Activated CD4-positive, alpha-beta T cell treated with anti-CD3 and anti-CD28 coated beads, Interleukin-2, amount 50 U/mL, for 1 hour (primary cell): ENCODE data around the gene MLLT10.

ENCODE experiments used
- DNase-seq: peaks from one replicate; pipeline ENCODE4 v3.0.0-alpha.2; 2020

MLLT10 gene

GRCh38 chr10:21517134-21518031 is 16.6 kb upstream of the MLLT10 start:
- DNase-seq, result no peak

- DNase-seq, result no peak
Observed at GRCh38 chr10:21518149-21518640, 15.8 kb upstream of the MLLT10 start.

DNA sequence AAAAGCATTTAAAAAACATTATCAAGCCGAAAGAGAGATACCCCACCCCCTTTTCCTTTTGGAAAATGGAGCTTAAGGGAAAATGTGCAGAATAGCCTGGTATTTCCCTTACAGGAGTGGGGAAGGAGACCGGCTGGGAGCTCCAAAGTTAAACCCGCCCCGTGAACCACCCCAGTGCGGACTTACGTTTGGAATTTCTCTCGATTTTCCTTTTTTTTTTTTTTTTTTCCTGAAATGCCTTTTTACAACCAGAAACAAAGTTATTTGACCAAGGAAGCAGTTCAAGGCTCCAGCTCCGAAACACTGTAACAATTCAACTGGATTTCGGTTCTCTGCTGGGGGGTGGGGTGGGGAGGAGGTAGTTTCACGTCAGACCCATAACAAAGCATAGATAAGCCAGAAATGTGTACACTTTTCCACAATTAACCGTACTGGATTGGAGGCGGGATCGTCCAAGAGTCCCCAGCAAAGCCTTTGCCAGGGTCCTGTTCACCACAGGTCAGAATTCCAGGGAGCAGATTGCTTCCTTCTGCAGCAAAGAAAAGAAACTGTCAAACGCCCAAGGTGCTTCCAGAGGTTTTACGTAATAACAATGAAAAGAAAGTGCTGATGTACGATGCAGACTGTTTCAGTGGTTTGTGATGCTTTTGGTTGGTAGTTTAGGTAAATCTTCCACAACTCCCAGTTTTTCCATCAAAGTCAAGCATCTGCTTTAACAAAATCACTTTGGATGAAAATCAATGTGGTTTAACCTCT is 15.2 kb upstream of the MLLT10 start:
- DNase-seq, result no peak

GRCh38 chr10:21519397-21519933 is 14.6 kb upstream of the MLLT10 start:
- no peak for DNase-seq

- no peak for DNase-seq
Observed at GRCh38 chr10:21519941-21520436, 14.0 kb upstream of the MLLT10 start.

DNA sequence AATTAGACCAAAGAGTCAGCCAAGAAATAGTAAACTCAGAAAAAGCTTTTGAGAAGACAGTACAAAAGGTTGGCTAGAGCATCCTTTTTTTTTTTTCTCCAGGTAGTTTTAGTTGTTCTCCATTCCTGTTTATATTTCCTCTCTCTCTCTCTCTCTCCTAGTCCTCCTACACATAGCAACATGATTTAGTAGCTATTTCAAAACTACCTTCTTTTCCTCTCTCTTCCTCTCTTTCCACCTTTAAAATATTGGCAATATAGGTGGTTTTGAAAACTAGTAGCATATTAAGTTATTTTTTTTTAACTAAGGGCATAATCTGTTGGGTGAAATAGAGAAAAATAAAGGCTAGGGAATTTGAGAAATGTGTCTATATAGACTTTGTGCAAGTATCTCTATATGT is 13.5 kb upstream of the MLLT10 start:
- no peak for DNase-seq

DNA sequence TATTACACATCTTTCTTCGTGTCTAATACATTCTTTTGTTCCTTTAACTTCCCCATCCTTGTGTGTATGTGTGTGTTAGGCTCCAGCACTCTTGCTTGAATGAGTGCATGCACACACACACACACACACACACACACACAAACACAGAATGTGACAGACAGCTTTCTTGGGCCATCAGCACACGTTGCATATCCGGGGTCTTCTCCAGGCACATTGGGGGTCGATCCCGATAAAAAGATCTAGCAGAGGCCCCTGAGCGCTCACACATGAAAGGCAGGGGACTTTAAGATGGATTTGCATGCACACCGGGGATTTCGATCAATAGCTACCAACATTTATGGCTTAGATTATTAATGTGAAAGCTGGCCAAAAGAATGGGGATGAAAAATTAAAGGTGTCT is 13.1 kb upstream of the MLLT10 start:
- no peak for DNase-seq

- DNase-seq, result no peak
Observed at GRCh38 chr10:21521751-21522533, 12.1 kb upstream of the MLLT10 start.

GRCh38 chr10:21522631-21523406 is 11.2 kb upstream of the MLLT10 start:
- no peak for DNase-seq

DNA sequence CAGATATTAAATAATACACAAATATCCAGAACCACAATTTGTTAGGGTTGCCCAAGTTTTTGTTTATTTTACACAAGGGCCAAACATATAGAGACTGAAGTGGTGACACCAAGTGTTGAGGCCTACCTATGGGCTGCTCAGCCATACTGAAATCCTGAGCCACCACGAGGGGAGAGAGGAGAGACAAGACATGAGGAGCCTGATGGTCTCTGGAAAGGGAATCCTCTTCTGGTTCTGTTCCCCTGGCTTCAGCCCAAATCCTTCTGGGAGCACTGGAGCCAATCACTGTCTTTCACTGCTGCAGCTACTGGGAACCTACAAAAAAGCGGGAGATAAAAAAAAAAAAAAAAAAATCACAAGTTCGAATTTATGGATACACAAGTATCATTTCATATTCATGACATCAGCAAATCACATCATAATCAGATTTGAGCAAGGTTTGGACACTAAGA is 10.4 kb upstream of the MLLT10 start:
- no peak for DNase-seq

- DNase-seq, result no peak
Observed at GRCh38 chr10:21524131-21524525, 9.9 kb upstream of the MLLT10 start.

- DNase-seq, result no peak
Observed at GRCh38 chr10:21524526-21525366, 9.3 kb upstream of the MLLT10 start.

- peak; percentile 49 for DNase-seq
Observed at GRCh38 chr10:21525367-21526187, 8.5 kb upstream of the MLLT10 start, which contains the start of gene SKIDA1. Gene SKIDA1 (minus strand): TSS chr10:21525682. CDS start chr10:21517822, 7,860 bp downstream.

DNA sequence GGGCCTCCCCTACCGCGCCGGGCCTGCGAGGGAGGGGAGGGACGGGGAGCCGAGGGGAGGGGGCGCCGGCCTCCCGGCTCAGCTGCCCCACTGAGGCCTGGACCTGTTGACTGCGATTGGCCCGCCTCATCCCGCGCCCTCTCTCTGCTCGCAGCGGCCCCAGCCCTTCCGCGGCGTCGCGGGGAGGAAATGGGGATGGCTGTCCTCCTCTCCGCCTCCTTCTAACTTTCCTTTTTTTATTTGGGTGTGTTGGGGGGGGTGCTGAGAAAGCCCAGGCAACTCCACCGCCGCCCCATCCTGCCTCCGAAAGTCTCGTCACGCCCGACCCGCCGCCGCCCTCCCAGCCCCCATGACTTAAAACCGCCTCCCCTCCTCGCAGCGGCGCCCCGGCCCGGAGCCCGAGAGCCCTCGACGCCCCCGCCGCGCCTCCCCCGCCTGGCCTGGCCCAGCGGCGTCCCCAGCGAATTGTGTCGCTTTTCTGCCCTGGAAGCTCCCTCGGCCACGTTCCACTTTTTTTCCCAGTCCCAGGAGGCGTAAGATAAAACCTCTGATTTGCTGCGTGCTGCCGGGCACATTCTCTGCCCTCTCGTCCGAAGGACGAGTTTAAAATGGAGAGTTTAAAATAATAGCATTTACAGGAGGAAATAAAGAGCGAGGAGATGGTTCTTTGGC is 7.7 kb upstream of the MLLT10 start:
- DNase-seq, result peak; percentile 57

DNA sequence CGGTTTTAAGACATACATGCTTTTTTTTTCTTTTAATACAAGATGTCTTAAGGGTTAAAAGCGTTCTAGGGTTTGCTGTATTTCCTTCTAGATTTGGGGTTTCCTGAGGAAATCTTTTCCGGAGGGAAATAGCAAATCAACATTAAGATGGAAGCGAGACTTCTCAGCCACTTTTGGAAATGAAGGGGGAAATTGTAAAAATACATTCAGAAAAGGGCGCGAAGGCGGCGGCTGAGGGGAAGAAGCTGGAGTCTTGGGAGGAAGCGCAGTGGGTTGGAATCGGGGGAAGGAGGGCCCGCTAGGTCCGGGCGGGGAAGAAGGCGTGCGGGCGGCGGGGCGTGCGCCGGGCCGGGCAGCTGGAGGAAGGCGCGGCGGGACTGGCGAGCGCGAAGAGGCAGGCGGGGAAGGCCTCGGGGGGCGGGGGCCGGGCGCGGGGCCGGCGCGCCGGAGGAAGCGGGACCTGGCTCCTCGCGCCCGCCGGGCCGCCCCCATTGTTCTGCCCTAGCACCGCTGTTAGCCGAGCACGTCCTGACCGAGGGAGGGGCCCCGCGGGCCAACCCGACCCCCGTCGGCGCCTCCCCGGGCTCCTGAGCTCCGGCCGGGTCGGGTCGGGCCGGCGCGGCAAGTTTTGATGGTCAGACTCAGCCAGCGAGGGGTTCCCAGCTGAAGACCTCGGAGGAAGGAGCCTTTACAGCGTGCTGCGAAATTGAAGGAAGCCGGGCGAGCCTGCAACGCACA is 7.0 kb upstream of the MLLT10 start:
- DNase-seq, result peak; percentile 20

DNA sequence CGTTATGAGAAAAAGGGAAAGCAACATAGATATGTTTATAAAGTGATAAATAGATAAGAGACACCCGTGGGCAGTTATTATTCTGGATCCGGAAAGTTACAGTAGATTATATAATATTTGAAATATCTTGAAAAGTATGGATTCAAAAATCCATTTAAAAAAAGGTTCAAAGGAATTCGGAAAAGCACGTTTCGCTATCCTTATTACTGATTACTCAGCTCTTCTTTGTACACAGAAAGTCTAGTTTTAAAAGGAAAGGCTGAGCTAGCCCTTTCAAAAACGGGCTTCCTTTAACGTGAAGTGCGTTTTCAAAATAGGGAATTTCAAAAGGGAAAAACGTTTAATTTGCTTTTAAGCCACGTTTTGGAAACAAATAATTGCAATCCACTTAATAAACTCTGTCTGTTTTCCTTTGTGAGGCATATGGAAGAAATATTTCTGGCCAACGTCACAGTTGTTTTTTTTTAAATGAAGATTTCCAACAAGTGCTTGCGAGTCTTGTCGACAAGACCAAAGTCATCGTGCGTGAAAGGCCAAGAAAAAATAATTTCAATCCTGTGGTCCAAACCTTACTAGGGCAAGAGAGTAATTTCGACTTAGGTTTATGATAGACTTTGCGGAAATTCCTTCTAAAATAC is 6.3 kb upstream of the MLLT10 start:
- DNase-seq, result no peak

DNA sequence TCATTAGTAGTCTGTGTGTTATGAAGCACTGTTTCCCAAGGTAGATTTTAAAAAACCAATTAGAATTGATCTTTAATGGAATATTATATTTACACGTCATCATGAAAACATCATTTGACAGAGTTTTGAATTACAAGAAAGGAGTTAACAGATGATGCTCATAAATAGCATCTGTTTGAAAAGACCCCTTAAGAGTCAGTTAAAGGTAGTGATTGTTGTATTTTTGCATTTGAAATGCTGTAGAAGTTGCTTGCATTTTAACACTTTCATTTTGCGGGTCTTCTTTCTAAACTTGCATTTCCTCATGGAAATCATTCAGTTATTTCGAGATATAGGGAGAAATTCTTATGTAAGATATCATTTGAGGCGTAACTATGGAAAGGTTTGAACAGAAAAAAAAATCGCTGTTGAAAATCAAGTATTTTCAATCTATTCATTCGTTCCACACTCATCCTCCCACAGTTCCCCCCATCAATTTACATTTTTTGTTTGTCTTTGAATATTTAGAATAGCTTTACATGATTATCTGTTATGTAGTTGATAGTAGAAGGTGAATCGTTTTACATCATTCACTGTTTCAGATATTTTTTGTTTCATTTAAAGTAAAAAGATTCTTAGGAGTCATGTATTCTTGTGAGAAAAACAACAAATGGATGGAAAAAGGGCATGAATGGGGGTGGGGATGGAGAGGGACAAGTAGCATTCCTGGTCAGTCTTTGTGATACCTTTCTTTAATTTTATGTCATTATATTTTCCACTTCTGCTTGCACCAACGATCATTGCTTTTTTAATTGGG is 5.6 kb upstream of the MLLT10 start:
- DNase-seq, result no peak
